GM19372 (cell line): ENCODE results near the gene UVRAG.

ENCODE experiments used
- ATAC-seq: cut with Tn5 transposase; IDR thresholded peaks from one replicate; pipeline ENCODE4 v1.9.1; 2021; ENCODE audit warnings: mild to moderate bottlenecking, low read depth, moderate library complexity; ENCODE audit not compliant: unreplicated experiment

UVRAG gene

GRCh38 chr11:76086743-76087635 is 272.0 kb downstream of the UVRAG start:
- ATAC-seq = no peak

- no peak for ATAC-seq
Observed at GRCh38 chr11:76087749-76088148, 272.7 kb downstream of the UVRAG start.

- no peak for ATAC-seq
Observed at GRCh38 chr11:76088511-76088910, 273.5 kb downstream of the UVRAG start.

GRCh38 chr11:76090174-76090573 is 275.2 kb downstream of the UVRAG start:
- no peak for ATAC-seq

- ATAC-seq = no peak
Observed at GRCh38 chr11:76090821-76091220, 275.8 kb downstream of the UVRAG start.

GRCh38 chr11:76094740-76095139 is 279.7 kb downstream of the UVRAG start:
- ATAC-seq = no peak

GRCh38 chr11:76095891-76096290 is 280.9 kb downstream of the UVRAG start:
- ATAC-seq = no peak

GRCh38 chr11:76096552-76096951 is 281.5 kb downstream of the UVRAG start:
- ATAC-seq = no peak

GRCh38 chr11:76102802-76103201 is 287.8 kb downstream of the UVRAG start:
- no peak for ATAC-seq

- no peak for ATAC-seq
Observed at GRCh38 chr11:76103460-76103859, 288.4 kb downstream of the UVRAG start.

GRCh38 chr11:76104285-76104684 is 289.3 kb downstream of the UVRAG start:
- no peak for ATAC-seq

GRCh38 chr11:76105637-76106036 is 290.6 kb downstream of the UVRAG start:
- no peak for ATAC-seq

- ATAC-seq = no peak
Observed at GRCh38 chr11:76107971-76108370, 293.0 kb downstream of the UVRAG start.

- ATAC-seq = no peak
Observed at GRCh38 chr11:76114238-76114637, 299.2 kb downstream of the UVRAG start.

GRCh38 chr11:76115555-76115954 is 300.5 kb downstream of the UVRAG start:
- no peak for ATAC-seq

- ATAC-seq = no peak
Observed at GRCh38 chr11:76119032-76119431, 304.0 kb downstream of the UVRAG start.

- no peak for ATAC-seq
Observed at GRCh38 chr11:76119779-76120178, 304.8 kb downstream of the UVRAG start.

- ATAC-seq = no peak
Observed at GRCh38 chr11:76120513-76121101, 305.6 kb downstream of the UVRAG start.

- no peak for ATAC-seq
Observed at GRCh38 chr11:76123248-76123647, 308.2 kb downstream of the UVRAG start.

- ATAC-seq = no peak
Observed at GRCh38 chr11:76124905-76125770, 310.1 kb downstream of the UVRAG start.

GRCh38 chr11:76129729-76130128 is 314.7 kb downstream of the UVRAG start:
- no peak for ATAC-seq
